Renal cortex interstitium (tissue), 11 donors: Measurements from ENCODE around the gene WNT2B. TPM values are rescaled to one million over a fixed set of nuclear protein-coding genes. Genes with fewer than 3 reads are reported as not detected.

ENCODE experiments used
- DNase-seq, 11 donors: peaks; one replicate each; pipeline ENCODE4 v3.0.0-alpha.2; 2013; ENCODE audit warnings: low read depth in 9 of 11, low spot score in 4 of 11; ENCODE audit errors: extremely low read depth in 1 of 11
- polyA plus RNA-seq, 3 donors: library from polyadenylated mRNA; unstranded; fragments of 120-200 nt; gene quantifications; one replicate each; pipeline ENCODE4 v1.2.1, GENCODE V29; 2013; ENCODE audit not compliant: insufficient read length in 3 of 3

WNT2B gene
- polyA plus RNA-seq, 3 donors: 3.1 to 4.0 (median 3.4) TPM

- DNase-seq: peak in 2 of 11 donors; percentile 29 to 54
These were observed 6.7 kb upstream of the WNT2B start for GRCh38 chr1:112501810-112502641.

GRCh38 chr1:112502826-112503225, 5.9 kb upstream of the WNT2B start:
- no peak for DNase-seq

- DNase-seq: no peak
These were observed 4.6 kb upstream of the WNT2B start for GRCh38 chr1:112504001-112504660.

GRCh38 chr1:112504661-112505399, 3.9 kb upstream of the WNT2B start:
- DNase-seq: no peak

GRCh38 chr1:112505400-112505785, 3.4 kb upstream of the WNT2B start:
- no peak for DNase-seq

GRCh38 chr1:112505878-112506277, 2.9 kb upstream of the WNT2B start:
- no peak for DNase-seq

GRCh38 chr1:112506306-112506705, 2.5 kb upstream of the WNT2B start:
- no peak for DNase-seq

GRCh38 chr1:112506731-112507130, 2.0 kb upstream of the WNT2B start:
- no peak for DNase-seq

- DNase-seq: no peak
These were observed 1.4 kb upstream of the WNT2B start for GRCh38 chr1:112507336-112507735.

- no peak for DNase-seq
These were observed 866 bp upstream of the WNT2B start for GRCh38 chr1:112507921-112508277.

- DNase-seq: no peak
These were observed 367 bp downstream of the WNT2B start for GRCh38 chr1:112509005-112509659.

- no peak for DNase-seq
These were observed 954 bp downstream of the WNT2B start for GRCh38 chr1:112509660-112510178.

GRCh38 chr1:112510340-112510739, 1.6 kb downstream of the WNT2B start:
- no peak for DNase-seq

GRCh38 chr1:112511897-112512296, 3.1 kb downstream of the WNT2B start:
- no peak for DNase-seq

- DNase-seq: no peak
These were observed 4.5 kb downstream of the WNT2B start for GRCh38 chr1:112513112-112513870.

GRCh38 chr1:112514901-112515300, 6.1 kb downstream of the WNT2B start:
- DNase-seq: no peak

GRCh38 chr1:112515311-112516009, 6.7 kb downstream of the WNT2B start:
- no peak for DNase-seq

- no peak for DNase-seq
These were observed 7.4 kb downstream of the WNT2B start for GRCh38 chr1:112516141-112516540.
